ENCODE measurements around the gene EML4.
"Not testable (repeated sequence)": the region's sequence is repeated elsewhere in the genome, so short reads cannot be mapped to it uniquely, and the experiment has no call there.

Gene EML4

GRCh38 chr2:42173467-42173866 lies 4.3 kb downstream of the EML4 start:
- not testable (repeated sequence) for DNase-seq

- no peak for DNase-seq
Observed at GRCh38 chr2:42176992-42177738, 8.0 kb downstream of the EML4 start.

- no peak for DNase-seq
Observed at GRCh38 chr2:42178335-42178734, 9.2 kb downstream of the EML4 start.

DNA sequence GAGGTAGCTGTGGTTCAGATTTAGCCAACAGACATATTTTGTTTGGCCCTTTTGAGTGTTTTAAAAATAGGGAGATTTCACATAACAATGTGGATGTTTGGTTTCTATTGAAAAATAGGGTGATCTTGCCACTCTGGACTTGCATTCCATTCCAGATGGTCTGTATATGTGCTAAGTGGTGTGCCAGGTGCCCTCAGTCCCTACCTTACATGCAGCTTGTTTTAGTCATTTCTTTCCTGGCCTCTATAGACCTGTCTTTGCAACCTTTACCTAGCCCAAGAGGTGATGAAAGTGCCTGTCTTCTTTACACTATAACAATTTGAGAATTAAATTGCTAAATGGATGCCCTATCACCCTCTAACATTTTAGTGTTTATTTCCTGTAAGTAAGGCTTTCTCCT lies 11.1 kb downstream of the EML4 start:
- no peak for DNase-seq

- peak; percentile 8 to 16 for DNase-seq
Observed at GRCh38 chr2:42182654-42183308, 13.6 kb downstream of the EML4 start.

- DNase-seq, result no peak
Observed at GRCh38 chr2:42183775-42184174, 14.6 kb downstream of the EML4 start.

DNA sequence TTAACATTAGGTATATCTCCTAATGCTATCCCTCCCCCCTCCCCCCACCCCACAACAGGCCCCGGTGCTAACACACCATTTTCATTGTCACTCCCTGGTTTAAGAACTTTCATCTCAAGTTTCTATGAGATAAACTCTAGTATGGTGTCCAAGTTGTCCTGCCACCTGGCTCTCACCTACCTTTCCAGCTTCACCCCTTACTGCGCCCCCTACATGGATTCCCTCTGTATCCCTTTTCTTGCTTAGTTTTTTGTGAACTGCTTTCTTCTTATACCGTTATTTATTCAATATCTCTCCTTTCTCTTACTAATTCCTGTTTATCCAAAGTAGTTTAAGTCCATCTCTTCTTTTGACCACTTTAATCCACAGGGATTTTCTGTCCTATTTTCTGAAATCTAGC lies 15.2 kb downstream of the EML4 start:
- no peak for DNase-seq

DNA sequence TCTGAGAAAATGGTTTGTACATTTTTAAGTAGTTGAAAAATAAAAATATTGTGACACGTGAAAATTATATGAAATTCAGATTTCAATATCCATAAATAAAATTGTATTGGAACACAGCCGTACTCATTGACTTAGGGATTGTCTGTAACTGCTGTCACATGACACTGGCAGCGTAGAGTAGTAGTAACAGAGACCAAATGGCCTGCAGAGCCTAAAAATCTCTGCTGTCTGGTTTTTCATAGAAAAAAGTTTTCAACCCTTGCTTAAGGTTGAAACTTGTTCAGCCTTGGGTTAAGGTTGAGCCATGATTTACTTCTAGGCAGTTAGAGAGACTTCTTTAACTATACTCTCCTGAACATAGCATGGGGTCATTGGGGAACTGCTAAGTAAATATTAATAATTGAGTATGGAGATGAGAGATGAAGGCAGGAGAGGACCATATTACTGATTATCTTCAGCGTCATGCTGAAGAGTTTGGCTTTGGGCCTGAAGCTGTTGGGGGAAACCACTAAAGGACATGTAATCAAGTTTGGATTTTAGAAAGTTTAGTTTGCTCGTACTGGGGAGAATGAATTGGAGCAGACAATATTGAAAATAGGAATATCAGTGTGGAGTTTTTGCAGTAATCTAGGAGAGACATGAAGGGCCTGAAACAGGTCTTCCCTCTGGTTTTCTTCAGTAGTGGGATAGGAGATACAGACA lies 16.2 kb downstream of the EML4 start:
- DNase-seq, result no peak

GRCh38 chr2:42186366-42186765 lies 17.2 kb downstream of the EML4 start:
- no peak for DNase-seq

DNA sequence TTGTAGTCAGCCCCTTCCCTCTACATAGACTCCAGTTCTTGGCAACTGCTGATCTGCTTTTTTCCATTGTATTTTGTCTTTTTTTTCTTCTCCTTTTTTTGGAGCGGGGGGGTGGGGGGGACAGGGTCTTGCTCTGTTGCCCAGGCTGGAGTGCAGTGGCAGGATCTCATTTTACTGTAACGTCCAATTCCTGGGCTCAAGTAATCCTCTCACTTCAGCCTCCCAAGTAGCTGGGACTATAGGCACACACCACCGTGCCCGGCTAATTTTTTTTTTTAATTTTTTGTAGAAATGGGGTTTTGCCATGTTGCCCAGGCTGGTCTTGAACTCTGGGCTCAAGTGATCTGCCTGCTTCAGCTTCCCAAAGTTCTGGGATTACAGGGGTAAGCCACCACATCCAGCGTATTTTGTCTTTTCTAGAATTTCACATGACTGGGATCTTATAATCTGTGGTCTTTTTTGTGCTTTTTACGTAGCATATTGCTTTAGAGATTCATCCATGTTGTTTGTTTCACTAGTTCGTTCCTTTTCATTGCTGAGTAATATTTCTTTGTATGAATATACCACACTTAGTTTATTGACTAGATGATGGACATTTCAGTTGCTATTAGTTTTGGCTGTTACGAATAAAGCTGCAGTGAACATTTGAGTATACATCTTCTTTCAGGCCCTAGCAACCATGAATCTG lies 17.9 kb downstream of the EML4 start:
- no peak for DNase-seq

GRCh38 chr2:42187886-42188285 lies 18.7 kb downstream of the EML4 start:
- no peak for DNase-seq

DNA sequence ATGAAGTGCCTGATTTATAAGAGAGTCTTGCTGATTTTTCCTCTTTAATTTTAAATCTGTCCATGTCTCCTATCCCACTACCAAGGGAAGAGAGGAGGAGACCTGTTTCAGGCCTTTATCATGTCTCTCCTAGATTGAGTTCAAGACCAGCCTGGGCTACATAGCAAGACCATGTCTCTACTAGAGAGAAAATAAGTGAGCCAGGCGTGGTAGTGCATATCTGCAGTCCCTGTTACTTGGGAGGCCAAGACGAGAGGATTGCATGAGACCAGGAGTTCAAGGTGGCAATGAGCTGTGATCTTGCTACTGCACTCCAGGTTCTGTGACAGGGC lies 20.0 kb downstream of the EML4 start:
- no peak for DNase-seq

DNA sequence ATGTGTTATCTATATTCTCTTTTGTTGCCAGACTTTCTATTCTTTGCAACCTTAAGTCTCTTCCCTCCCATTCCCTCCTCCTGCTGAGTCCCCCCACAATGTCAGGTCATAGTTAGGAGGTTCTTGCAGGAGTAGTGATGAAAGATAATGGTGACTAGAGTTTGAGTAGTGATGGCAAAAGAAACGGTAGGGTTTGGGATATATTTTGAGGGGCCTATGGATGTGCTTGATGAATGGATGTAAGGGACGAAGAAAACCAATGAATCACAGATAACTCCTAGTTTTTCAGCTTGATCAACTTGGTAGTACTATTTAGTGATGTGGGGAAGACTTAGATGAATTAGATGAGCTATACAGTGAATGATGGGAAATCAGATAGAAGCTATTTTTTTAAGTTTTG lies 21.0 kb downstream of the EML4 start:
- no peak for DNase-seq

- DNase-seq, result no peak
Observed at GRCh38 chr2:42191285-42192009, 22.3 kb downstream of the EML4 start.

DNA sequence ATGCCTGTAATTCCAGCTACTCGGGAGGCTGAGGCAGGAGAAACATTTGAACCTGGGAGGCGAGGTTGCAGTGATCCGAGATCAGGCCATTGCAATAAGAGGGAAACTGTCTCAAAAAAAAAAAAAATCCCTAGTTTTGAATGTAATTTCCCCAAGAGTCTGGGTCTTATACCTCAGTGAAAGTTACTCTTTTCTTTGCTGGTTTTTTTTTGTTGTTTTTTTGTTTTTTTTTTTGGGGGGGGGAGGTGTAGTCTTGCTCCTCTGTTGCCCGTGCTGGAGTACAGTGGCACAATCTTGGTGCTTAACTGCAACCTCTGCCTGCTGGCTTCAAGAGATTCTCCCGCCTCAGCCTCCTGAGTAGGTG lies 22.8 kb downstream of the EML4 start:
- no peak for DNase-seq

DNA sequence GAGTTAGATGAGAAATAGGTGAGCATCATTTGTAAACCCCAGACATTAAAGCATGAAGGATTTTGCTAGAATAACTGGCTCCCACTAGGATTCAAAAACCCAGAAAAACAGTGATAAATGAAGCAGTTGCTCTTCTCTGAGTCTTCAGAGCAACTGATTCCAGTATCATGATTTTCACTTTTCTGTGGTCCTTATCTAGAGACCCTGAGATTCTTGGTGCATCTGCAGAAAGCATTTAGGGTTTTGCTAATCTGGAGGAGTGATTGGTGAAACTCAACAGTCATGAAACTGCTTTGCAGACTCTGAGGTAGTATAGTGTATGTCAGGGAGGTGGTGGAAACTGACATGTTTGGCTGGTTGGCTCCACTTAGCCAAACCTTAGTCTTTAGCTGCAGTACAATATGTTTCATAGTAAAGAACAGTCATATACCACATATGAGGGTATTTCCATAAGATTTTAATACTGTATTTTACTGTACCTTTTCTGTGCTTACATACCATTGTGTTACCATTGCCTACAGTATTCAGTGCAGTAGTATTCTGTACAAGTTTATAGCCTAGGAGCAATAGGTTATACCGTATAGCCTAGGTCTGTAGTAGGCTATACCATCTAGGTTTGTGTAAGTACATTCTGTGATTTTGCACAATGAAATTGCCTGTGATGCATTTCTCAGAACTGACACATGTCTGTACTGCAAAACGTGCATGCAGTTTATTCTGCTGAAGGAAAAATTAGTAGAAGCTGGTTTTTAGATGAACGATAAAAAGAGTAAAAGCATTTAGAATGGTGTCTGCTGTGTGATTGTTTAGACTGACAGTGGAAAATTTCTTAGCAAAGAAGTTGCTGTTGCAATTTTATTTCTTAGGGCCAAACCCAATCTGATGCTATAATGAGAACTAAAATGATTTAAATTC lies 23.8 kb downstream of the EML4 start:
- DNase-seq, result no peak

DNA sequence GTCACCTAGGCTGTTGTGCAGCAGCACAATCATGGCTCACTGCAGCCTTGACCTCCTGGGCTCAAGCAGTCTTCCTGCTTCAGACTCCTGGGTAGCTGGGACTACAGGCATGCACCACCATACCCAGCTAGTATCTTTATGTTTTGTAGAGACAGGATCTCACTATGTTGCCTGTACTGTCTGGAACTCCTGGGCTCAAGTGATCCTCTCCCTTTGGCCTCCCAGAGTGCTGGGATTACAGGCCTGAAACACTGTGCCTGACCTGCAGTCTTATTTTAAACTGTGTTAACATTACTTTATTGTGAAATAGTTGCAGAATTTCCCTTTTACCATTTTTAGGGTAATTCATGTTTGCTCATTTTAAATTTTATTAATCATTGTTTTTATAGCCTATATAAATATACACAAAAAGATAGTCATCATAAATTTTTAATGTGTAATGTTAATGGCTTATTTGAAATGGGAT lies 24.6 kb downstream of the EML4 start:
- DNase-seq, result no peak

DNA sequence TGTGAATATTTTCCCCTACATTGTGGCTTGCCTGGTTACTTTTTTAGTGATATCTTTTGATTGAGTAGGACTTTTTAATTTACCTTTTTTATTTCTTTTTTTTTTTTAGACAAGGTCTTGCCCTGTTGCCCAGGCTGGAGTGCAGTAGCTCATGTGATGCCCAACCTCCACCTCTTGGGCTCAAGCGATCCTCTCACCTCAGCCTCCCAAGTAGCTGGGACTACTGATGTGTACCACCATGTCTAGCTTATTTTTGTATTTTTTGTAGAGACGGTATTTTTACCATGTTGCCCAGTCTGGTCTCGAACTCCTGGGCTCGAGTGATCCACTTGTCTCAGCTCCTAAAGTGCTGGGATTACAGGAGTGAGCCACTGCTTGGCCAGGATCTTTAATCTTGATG lies 25.3 kb downstream of the EML4 start:
- no peak for DNase-seq

GRCh38 chr2:42195559-42195958 lies 26.4 kb downstream of the EML4 start:
- no peak for DNase-seq

- DNase-seq, result no peak
Observed at GRCh38 chr2:42196070-42196402, 26.9 kb downstream of the EML4 start.

DNA sequence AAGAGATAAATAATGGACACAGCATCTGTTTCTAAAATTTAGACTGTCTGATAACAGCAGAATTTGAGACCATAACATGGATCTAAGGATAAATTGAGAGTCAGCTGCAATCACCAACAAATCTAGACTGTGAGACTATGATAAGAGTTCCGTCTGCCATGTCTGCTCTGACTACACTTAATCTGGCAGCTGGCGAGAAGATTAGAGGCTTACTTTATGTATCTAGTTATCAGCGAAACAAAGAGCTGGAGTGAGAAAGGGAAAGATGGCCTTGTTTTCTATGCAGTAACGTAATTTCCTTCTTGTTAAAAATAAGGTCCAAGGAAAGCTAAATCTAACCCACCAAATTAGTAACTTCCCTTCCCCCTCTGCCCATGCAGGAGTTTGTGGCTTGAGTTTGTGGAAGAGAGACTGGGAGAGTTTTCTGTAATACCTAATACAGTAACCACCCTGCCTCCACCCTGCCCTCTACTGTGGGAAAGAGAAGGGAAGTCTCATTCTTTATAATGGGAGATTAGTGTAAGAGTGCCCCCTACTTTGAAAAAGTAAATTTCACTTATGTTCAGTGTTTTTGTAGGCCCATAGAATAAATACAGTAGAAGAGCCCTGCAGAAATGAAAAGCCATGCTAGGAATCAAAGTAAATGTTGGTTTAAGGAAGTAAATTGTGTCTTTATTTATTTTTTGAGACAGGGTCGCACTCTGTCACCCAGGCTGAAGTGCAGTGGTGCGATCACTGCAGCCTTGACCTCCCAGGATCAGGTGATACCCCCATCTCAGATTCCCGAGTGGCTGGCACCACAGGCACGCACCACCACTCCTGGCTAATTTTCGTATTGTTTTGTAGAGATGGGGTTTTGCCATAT lies 27.5 kb downstream of the EML4 start:
- DNase-seq, result no peak
